GM13977 (cell line): ENCODE results near the gene PODXL2.

Source experiments
- DNase-seq: peaks from one replicate; pipeline ENCODE4 v3.0.0; 2012; ENCODE audit warnings: low spot score
- CTCF ChIP-seq: IDR thresholded peaks from 2 replicates; pipeline ENCODE4 v1.5.1; 2012; ENCODE audit warnings: mild to moderate bottlenecking, control low read depth; ENCODE audit not compliant: insufficient read depth; ENCODE audit errors: extremely low read depth, missing control alignments
- in situ Hi-C: fragments of 300-500 bp; cut with MboI; formaldehyde crosslinking; loops from one replicate; pipeline ENCODE4 v1.12.0; 2022; ENCODE audit warnings: low sequenced_read_pairs, low pct_unique_long_range_greater_than_20kb, mixed read lengths, inconsistent platforms; ENCODE audit not compliant: unreplicated experiment

PODXL2 gene

GRCh38 chr3:127692501-127693335, 63.7 kb downstream of the PODXL2 start:
- no peak for TF ChIP-seq CTCF
- in situ Hi-C loops = no loop called here
- DNase-seq = no peak

GRCh38 chr3:127693336-127693843, 64.4 kb downstream of the PODXL2 start:
- in situ Hi-C loops = no loop called here
- DNase-seq = no peak
- TF ChIP-seq CTCF = no peak

GRCh38 chr3:127694467-127695215, 65.7 kb downstream of the PODXL2 start:
- peak; percentile 36 for TF ChIP-seq CTCF
- no peak for DNase-seq
- in situ Hi-C loops = no loop called here

- in situ Hi-C loops = no loop called here
- no peak for TF ChIP-seq CTCF
- DNase-seq = peak; percentile 74
Observed at GRCh38 chr3:127697551-127698240, 68.7 kb downstream of the PODXL2 start.

GRCh38 chr3:127698286-127698685, 69.3 kb downstream of the PODXL2 start:
- TF ChIP-seq CTCF = no peak
- DNase-seq = no peak
- in situ Hi-C loops = no loop called here

GRCh38 chr3:127698691-127699415, 69.9 kb downstream of the PODXL2 start:
- no peak for TF ChIP-seq CTCF
- in situ Hi-C loops = no loop called here

More at GRCh38 chr3:127698691-127699415, 69.9 kb downstream of the PODXL2 start:
- DNase-seq = no peak
